IPS-18a (cell line): ENCODE data around the gene GNG14.
A peak's percentile ranks its signal among the peaks of the same experiment; 100 is the strongest.
"Not testable (repeated sequence)": the region's sequence is repeated elsewhere in the genome, so short reads cannot be mapped to it uniquely, and the experiment has no call there.

Experiments used
- H3K27ac ChIP-seq: one replicate; pipeline ENCODE4 v1.5.1; 2013; ENCODE audit warnings: low read length
- H3K27me3 ChIP-seq: one replicate; pipeline ENCODE4 v1.6.1; 2013; ENCODE audit warnings: mild to moderate bottlenecking, low read length; ENCODE audit not compliant: control insufficient read depth, insufficient read depth
- H3K36me3 ChIP-seq: one replicate; pipeline ENCODE4 v1.6.1; 2013; ENCODE audit warnings: low read depth, low read length; ENCODE audit not compliant: control insufficient read depth
- H3K4me1 ChIP-seq: one replicate; pipeline ENCODE4 v1.6.1; 2013; ENCODE audit warnings: low read depth, low read length; ENCODE audit not compliant: control insufficient read depth
- H3K4me3 ChIP-seq: one replicate; pipeline ENCODE4 v1.5.1; 2013; ENCODE audit warnings: low read length
- H3K9ac ChIP-seq: one replicate; pipeline ENCODE4 v1.6.1; 2013; ENCODE audit warnings: mild to moderate bottlenecking, low read length, moderate library complexity
- H3K9me3 ChIP-seq: one replicate; pipeline ENCODE4 v1.6.1; 2013; ENCODE audit warnings: low read depth, low read length; ENCODE audit not compliant: control insufficient read depth

Gene GNG14

DNA sequence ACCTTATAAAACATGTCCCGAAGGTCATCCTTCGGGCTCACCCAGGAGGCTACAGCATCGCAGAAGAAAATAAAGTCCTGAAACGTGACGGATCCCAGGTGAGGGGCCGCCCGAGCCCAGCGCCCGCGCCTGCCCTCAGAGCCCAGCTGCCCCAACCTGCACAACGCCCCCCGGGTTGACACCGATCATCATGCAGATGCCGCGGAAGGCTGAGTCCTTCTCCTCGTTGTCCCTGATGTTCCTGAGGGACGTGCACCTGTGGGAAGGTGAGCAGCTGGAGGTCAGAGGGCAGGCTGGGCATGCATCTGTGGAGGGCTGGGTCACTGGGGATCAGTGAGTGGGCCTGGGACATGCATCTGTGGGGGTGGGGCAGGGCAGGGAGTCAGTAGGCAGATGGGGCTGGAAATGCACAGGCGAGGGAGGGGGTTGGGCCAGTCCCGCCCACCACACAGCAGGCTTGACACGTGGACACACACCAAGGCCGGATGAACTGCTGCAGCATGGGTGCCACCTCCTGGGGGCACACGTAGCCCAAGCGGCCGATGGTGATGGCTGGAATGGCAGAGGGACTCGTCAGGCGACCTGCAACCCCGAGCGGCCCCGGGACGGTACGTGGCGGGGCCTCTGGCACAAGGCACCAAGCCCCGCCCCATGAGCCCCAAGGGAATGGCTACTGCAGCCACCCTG, 13.9 kb downstream of the GNG14 start:
- Histone ChIP-seq H3K4me1 (no peaks in the 10 kb centered on the region), H3K27me3 (no peaks in the 10 kb centered on the region), H3K9me3 (no peaks in the 10 kb centered on the region), H3K4me3 (no peak overlapping the region), H3K27ac (no peak overlapping the region), H3K36me3 (peaks cover 60% of the 10 kb centered on the region), H3K9ac (no peak overlapping the region)

DNA sequence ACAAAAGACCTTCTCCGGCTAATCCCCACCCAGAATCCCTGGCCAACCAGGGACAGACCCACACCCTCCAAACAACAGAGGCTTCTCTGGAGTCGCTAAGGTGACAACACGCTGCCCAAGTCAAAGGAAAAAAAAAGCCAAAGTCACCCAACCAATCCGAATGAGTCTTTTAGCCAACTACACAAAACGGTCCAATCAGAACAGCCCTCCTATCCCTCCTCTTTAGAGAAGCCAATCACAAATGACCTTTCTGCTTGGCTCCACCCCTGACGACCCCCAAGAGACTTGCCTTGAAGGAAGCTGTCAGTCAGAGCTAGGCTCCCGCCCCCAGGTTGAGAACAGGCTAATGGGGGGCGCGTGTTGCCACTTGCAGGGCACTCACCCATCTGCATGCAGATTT, 15.2 kb downstream of the GNG14 start:
- Histone ChIP-seq H3K9me3 (no peaks in the 10 kb centered on the region), H3K27me3 (no peaks in the 10 kb centered on the region), H3K9ac (no peak overlapping the region), H3K4me1 (no peaks in the 10 kb centered on the region), H3K4me3 (no peak overlapping the region), H3K36me3 (peaks cover 68% of the 10 kb centered on the region), H3K27ac (no peak overlapping the region)

DNA sequence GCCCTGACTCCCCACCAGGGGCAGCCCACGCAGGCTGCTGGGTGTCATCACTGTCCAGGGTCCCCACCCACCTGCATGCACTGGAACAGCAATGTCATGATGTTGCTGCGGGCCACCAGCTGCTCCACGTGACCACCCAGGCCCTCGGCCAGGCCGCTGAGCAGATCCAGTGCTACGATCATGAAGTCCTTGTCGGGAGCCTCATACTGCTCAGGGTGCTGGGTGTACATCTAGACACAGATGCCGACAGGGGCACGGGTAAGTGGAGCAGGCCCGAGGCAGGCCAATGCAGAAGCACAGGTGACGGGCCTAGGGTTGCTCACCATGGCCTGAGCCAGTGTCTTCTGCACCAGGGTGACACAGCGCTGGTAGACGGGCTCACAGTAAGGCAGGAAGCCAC, 17.4 kb downstream of the GNG14 start:
- H3K4me3 ChIP-seq: no peak overlapping the region
- no peaks in the 10 kb centered on the region for H3K4me1 ChIP-seq
- H3K27ac ChIP-seq: no peak overlapping the region
- no peak overlapping the region for H3K9ac ChIP-seq
- no peaks in the 10 kb centered on the region for H3K27me3 ChIP-seq
- H3K9me3 ChIP-seq: no peaks in the 10 kb centered on the region
- peaks cover 80% of the 10 kb centered on the region for H3K36me3 ChIP-seq

DNA sequence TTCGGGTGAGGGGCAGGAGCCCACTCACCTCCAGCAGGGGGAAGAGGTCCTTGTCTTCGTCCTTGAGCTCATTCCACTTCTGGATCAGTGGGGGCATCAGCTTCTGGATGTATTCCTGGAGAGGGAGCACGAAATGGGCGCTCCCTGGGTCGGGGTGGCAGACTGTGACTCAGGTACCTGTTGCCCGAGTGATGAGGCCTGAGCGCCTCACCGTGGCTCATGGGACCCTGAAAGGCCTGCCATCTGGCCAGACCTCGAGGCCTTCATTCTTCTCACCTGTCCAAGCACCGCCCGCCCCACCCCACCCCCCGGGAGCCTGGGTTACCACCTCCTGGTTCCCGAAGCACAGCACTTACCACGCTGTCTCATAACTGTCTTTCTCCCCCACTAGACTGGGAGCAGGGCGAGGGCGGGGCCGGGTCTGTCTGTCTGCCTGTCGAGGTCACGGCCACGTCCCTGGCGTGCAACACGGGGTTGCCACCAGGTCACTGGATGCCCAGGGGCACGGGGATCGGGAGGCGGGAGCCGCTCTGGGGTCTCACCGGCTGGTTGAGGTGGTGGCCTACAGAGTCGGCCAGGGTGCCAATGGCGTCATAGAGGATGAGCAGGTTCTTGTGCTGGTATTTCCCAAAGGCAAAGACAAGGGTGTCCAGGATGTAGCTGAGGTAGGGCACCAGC, 18.0 kb downstream of the GNG14 start:
- Histone ChIP-seq H3K4me1 (no peaks in the 10 kb centered on the region), H3K36me3 (peaks cover 82% of the 10 kb centered on the region)

DNA sequence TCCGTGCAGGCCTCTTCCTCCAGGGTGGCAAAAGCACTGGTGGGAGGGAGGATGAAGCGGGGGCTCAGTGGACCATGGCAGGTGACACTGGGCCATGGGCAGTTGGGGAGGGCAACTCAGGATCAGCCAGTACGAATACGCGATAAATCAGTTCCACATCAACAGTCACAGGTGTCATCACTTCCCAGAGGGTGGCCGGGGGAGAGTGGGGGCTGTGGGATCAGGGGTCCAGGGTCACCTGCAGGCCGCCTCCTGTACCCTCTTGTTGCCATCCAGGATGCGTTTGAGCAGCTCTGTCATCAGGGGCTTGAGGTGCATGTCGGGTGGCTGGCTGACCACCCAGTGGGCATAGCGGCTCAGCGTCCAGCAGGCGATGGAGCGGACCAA, 18.5 kb downstream of the GNG14 start:
- Histone ChIP-seq H3K4me1 (no peaks in the 10 kb centered on the region), H3K9ac (no peak overlapping the region), H3K27ac (no peak overlapping the region), H3K4me3 (no peak overlapping the region), H3K27me3 (no peaks in the 10 kb centered on the region), H3K9me3 (no peaks in the 10 kb centered on the region), H3K36me3 (peaks cover 82% of the 10 kb centered on the region)

More for the DNA sequence above, 18.0 kb downstream of the GNG14 start:
- H3K4me3 ChIP-seq: no peak overlapping the region
- H3K9me3 ChIP-seq: no peaks in the 10 kb centered on the region
- H3K9ac ChIP-seq: no peak overlapping the region
- no peaks in the 10 kb centered on the region for H3K27me3 ChIP-seq
- no peak overlapping the region for H3K27ac ChIP-seq

DNA sequence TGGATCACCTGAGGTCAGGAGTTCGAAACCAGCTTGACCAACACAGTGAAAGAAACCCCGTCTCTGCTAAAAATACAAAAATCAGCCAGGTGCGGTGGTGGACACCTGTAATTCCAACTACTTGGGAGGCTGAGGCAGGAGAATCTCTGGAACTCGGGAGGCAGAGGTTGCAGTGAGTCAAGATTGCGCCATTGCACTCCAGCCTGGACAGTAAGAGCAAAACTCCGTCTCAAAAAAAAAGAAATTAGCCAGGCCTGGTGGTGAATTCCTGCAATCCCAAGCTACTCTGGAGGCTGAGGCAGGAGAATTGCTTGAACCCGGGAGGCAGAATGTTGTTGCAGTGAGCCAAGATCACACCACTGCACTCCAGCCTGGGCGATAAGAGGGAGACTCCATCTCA, 20.8 kb downstream of the GNG14 start:
- Histone ChIP-seq H3K9ac (no peak overlapping the region), H3K27me3 (no peaks in the 10 kb centered on the region), H3K4me3 (no peak overlapping the region), H3K4me1 (no peaks in the 10 kb centered on the region), H3K9me3 (no peaks in the 10 kb centered on the region), H3K36me3 (peaks cover 79% of the 10 kb centered on the region), H3K27ac (no peak overlapping the region)

DNA sequence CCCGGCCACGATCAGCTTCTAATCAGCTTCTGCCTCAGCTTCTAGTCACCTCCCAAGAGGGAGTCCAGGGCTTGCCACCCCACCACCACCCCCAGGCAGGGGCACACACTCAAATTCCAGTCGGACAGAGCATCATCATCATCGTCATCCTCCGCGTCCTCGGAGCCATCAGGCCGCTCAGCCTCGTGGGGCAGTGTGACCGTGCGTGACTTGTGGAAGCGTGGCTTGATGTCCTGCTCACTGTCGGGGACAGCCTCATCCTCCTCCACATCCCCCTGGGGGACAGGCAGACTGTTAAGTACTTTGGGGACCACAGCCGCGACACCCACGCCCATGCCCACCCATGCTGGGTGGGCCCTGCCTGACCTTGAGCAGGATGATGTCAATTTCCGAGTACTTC, 23.4 kb downstream of the GNG14 start:
- no peaks in the 10 kb centered on the region for H3K4me1 ChIP-seq
- peaks cover 80% of the 10 kb centered on the region for H3K36me3 ChIP-seq

DNA sequence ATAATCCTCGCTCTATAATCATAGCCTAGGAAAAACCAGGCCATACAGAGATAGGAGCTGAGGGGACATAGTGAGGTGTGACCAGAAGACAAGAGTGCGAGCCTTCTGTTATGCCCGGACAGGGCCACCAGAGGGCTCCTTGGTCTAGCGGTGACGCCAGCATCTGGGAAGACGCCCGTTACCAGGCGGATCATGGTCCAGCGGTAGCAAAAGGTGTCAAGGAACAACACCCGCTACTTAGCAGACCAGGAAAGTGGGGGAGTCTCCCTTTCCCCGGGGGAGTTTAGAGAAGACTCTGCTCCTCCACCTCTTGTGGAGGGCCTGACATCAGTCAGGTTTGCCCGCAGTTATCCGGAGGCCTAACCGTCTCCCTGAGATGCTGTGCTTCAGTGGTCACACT, 24.3 kb downstream of the GNG14 start:
- H3K36me3 ChIP-seq: peaks cover 75% of the 10 kb centered on the region
- H3K27ac ChIP-seq, H3K9ac ChIP-seq, H3K4me3 ChIP-seq, H3K4me1 ChIP-seq, H3K27me3 ChIP-seq, H3K9me3 ChIP-seq: not testable (repeated sequence)

More for the DNA sequence above, 23.4 kb downstream of the GNG14 start:
- H3K4me3 ChIP-seq: no peak overlapping the region
- H3K9me3 ChIP-seq: no peaks in the 10 kb centered on the region
- H3K27me3 ChIP-seq: no peaks in the 10 kb centered on the region
- no peak overlapping the region for H3K9ac ChIP-seq
- H3K27ac ChIP-seq: no peak overlapping the region

DNA sequence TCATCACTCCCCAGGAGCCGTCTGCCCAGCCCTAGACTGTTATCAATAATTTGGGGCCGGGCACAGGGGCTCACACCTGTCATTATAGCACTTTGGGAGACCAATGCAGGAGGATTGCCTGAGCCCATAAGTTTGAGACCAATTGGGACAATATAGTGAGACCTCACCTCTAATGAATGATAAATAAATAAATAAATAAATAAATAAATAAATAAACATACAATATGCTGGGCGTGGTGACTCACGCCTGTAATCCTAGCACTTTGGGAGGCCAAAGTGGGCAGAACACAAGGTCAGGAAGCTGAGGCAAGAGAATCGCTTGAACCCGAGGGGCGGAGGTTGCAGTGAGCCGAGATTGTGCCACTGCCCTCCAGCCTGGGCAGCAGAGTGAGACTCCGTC, 25.5 kb downstream of the GNG14 start:
- not testable (repeated sequence) for H3K27ac ChIP-seq, H3K9ac ChIP-seq, H3K9me3 ChIP-seq, H3K4me3 ChIP-seq, H3K27me3 ChIP-seq, H3K4me1 ChIP-seq
- peaks cover 73% of the 10 kb centered on the region for H3K36me3 ChIP-seq

DNA sequence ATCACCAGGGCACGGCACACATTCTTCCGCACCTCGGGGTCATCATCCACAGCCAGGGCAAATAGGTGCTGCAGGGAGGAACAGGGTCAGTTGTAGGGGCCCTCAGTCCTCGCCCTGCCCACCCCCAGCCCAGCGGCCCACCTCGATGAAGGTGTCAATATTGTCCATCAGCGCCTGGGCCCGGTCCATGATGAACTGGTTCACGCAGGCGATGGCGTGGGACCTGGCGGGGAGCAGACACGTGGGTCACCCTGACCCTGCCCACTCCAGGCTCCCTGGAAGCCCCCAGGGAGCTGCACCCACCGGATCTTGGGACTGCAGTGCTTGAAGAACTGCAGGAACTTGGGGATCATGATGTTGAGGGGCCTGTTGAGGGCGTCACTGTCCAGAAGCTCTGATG, 27.3 kb downstream of the GNG14 start:
- H3K36me3 ChIP-seq: peaks cover 71% of the 10 kb centered on the region
- H3K9ac ChIP-seq: no peak overlapping the region
- H3K27me3 ChIP-seq: no peaks in the 10 kb centered on the region
- no peaks in the 10 kb centered on the region for H3K9me3 ChIP-seq
- H3K27ac ChIP-seq: no peak overlapping the region
- H3K4me3 ChIP-seq: no peak overlapping the region
- H3K4me1 ChIP-seq: no peaks in the 10 kb centered on the region

DNA sequence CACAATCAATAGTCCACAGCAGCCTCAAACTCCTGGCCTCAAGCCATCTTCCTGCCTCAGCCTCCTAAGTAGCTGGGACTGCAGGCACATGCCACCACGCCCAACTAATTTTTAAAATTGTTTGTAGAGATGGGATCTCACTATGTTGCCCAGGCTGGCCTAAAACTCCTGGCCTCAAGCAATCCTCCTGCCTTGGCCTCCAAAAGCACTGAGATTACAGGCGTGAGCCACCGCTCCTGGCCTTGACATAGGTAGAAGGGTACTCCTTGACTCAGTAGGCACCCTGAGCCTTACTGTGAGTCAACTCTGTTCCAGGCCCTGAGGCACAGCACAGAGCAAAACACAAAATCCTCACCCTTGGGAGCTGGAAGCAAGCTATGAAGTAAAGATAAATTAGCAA, 28.1 kb downstream of the GNG14 start:
- Histone ChIP-seq H3K9ac (no peak overlapping the region), H3K4me1 (no peaks in the 10 kb centered on the region), H3K27me3 (no peaks in the 10 kb centered on the region), H3K4me3 (no peak overlapping the region), H3K9me3 (no peaks in the 10 kb centered on the region), H3K36me3 (peaks cover 64% of the 10 kb centered on the region), H3K27ac (no peak overlapping the region)

DNA sequence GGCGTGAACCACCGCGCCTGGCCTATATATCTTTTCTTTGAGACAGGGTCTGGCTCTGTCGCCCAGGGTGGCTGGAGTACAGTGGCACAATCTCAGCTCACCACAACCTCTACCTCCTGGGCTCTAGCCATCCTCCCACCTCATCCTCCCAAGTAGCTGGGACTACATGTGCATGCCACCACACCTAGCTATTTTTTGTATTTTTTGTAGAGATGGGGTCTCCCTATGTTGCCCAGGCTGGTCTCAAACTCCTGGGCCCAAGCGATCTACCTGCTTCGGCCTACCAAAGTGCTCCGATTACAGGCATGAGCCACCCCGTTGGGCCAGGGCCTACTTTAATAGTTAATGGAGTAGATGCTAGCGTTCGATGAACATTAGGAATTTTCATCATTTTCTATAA, 32.5 kb downstream of the GNG14 start:
- Histone ChIP-seq H3K36me3 (peaks cover 31% of the 10 kb centered on the region), H3K27ac (no peak overlapping the region), H3K9ac (no peak overlapping the region), H3K4me1 (no peaks in the 10 kb centered on the region), H3K4me3 (peak overlapping the region; percentile 27), H3K9me3 (no peaks in the 10 kb centered on the region), H3K27me3 (no peaks in the 10 kb centered on the region)
